Activated T-cell treated with anti-CD3 and anti-CD28 coated beads, Interleukin-2, amount 50 U/mL, for 48 hours (primary cell): Measurements from ENCODE around the gene HSPA1B.
A peak's percentile ranks its signal among the peaks of the same experiment; 100 is the strongest.
"Not testable (repeated sequence)": the region's sequence is repeated elsewhere in the genome, so short reads cannot be mapped to it uniquely, and the experiment has no call there.

Experiments
- DNase-seq, 2 experiments: peaks; one replicate each; pipeline ENCODE4 v3.0.0-alpha.2; 2020

HSPA1B gene

DNA sequence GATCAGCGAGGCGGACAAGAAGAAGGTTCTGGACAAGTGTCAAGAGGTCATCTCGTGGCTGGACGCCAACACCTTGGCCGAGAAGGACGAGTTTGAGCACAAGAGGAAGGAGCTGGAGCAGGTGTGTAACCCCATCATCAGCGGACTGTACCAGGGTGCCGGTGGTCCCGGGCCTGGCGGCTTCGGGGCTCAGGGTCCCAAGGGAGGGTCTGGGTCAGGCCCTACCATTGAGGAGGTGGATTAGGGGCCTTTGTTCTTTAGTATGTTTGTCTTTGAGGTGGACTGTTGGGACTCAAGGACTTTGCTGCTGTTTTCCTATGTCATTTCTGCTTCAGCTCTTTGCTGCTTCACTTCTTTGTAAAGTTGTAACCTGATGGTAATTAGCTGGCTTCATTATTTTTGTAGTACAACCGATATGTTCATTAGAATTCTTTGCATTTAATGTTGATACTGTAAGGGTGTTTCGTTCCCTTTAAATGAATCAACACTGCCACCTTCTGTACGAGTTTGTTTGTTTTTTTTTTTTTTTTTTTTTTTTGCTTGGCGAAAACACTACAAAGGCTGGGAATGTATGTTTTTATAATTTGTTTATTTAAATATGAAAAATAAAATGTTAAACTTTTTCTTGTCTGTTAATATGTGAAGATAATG is 2.2 kb downstream of the HSPA1B start:
- DNase-seq = peak in 1 of 2 experiments; percentile 34

DNA sequence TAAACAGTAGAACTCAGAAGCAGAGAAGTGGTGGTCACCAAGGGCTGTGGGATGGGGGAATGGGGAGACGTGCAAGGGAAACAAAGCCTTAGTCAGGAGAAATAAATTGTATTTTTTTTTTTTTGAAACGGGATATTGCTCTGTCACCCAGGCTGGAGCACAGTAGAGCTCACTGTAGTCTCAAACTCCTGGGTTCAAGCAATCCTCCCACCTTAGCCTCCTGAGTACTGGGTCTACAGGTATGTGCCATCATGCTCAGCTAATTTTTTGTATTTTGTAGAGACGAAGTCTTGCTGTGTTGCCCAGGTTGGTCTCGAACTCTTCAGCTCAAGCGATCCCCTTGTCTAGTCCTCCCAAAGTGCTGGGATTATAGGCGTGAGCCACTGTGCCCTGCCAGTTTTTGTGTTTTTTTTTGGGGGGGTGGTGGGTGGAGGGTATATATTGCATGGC is 3.4 kb downstream of the HSPA1B start:
- no peak for DNase-seq

DNA sequence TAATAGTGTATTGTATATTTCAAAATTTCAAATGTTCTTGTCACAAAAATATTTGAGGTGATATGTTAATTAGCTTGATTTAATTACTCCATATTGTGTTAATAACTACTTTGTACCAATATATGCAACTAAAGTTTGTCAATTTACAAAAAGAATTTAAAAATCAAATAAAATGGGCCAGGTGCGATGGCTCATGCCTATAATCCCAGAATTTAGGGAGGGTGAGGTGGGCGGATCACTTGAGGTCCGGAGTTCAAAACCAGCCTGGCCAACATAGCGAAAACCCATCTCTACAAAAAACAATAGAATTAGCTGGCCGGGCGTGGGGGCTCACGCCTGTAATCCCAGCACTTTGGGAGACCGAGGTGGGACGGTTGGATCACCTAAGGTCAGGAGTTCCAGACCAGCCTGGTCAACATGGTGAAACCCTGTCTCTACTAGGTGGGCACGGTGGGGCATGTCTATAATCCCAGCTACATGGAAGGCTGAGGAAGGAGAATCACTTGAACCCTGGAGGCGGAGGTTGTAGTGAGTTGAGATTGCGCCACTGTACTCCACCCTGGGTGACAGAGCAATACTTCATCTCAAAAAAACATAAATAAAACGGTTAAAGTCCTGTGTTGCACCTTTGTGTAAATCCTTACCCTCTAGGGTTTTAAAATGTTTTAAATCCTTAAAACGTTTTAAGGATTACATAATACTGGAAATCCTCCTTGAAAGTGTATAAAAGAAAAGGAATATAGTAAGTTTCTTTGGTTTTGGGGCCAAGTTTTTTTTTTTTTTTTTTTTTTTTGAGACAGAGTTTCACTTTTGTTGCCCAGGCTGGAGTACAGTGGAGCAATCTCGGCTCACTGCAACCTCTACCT is 4.0 kb downstream of the HSPA1B start:
- no peak for DNase-seq

DNA sequence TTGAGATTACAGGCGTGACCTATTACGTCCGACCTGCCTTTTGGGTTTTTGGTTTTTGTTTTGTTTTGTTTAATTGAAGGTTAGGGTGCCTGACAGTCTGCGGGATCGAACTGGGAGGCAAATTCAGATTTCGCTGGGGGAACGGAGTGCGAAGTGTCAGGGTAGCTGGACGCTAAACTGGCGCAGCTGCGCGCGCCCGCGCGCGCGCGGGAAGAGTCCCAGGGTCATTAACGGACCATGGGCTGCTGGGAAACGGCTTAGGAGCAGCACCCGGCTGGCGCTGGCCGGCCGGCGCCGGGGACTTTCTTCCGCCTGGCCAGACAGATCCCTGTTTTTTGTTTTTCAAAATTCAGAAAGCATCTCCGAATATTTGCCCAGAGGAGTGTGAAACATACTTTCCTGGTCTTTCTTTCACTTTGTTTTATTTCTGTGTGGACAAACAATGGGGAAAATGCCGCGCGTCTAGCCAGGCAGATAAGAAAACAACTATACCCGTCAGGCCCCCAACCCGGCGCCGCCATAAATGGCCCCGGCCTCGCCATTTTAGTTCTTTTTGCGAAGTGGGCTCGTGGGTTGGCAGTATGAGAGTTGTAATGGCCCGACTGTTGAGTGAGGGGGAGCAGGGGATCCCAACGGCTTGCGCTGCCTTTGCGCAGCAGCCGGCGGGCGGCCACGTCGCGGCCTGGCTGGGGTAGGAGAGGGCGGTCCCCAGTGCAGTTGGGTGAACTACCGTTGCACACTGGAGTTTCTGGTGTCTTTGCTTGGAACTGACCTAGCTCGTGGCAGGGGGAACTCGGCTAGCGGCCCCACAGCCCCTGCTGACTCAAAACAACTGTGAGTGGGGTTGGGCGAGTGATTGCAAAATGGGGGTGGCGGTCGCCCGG is 7.1 kb downstream of the HSPA1B start:
- peak; percentile 89 to 90 for DNase-seq

DNA sequence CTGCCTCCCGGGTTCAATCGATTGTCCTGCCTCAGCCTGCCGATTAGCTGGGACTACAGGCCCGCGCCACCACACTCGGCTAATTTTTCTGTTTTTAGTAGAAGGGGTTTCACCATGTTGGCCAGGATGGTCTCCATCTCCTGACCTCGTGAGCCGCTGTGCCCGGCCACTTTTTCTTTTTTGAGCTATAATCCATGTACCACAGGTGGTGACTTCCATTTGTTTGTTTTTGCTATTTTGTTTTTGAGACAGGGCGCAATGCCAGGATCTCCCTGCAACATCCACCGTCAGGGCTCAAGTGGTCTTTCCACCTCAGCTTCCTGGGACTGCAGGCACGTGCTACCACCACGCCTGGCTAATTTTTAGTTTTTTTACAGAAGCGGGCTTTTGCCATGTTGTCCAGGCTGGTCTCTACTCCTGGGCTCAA is 8.5 kb downstream of the HSPA1B start:
- peak; percentile 26 to 31 for DNase-seq

DNA sequence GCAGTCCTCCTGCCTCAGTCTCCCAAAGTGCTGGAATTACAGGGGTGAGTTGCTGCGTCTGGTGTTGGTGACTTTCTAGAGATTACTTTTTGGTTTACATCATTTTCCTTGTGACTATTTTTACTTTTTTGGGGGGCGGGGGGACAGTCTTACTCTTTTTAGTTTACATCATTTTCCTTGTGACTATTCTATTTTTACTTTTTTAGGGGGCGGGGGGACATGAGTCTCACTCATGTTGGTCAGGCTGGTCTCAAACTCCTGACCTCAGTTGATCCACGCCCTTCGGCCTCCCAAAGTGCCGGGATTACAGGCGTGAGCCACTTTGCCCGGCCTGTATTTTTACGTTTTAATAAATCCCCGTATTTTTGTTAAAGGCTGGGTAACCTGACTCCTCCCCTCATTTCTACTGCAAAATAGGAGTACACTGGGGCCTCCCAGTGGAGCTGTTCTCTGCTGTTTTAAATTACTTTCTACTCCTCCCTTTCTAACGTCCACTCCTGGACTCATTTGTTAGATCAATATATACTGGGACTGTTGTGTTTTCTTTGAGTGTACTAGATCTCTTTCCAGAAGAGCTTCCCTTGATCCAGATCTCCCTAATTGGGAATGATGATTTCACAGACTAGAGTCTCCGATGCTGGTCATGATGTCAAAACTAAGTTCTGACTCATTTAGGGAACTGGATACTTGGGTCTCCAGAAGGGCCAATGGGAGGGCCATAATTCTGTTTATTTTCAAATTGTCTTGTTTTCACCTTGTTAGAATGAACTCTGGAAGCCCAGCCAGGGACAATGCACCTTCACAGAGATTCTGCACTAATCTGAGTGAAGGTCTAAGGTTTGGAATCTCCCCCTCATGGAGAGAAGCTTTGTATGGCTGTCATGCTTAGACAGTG is 9.2 kb downstream of the HSPA1B start:
- DNase-seq = no peak

DNA sequence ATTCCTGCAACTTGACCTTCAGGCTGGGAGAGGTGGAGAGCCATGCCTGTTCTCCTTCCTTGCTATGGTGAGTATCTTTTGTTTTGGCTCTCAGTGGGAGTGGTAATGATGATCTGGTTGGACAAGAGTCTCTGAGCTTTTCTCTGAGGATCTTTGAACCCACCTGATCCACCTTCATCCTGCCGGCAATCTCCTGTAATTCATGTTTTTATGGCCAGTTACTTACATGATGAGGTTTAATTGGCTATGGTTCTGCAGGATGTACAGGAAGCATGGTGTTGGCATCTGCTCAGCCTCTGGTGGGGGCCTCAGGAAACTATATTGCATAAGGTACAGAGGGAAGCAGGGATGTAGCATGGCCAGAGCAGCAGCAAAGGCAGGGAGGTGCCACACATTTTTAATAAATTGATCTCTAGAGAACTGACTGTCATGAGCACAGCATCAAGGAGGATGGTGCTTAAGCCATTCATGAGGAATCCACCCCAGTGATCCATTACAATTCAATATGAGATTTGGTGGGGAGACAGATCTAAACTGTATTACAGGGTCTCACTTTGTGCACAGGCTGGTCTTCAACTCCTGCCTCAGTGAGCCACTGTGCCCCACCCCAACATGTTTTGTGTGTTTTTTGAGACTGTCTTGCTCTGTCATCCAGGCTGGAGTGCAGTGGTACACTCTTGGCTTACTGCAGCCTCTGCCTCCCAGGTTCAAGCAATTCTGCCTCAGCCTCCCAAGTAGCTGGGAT is 10.0 kb downstream of the HSPA1B start:
- DNase-seq = peak in 1 of 2 experiments; percentile 34

DNA sequence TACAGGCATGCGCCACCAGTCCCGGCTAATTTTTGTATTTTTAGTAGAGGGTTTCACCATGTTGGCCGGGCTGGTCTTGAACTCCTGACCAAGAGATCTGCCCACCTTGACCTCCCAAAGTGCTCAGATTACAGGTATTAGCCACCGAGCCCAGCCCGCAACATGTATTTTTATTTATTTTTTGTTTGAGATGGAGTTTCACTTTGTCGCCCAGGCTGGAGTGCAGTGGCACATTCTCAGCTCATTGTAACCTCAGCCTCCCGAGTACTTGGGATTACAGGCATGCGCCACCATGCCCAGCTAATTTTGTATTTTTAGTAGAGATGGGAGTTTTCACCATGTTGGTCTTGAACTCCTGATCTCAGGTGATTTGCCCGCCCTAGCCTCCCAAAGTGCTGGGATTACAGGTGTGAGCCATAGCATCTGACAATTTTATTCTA is 10.6 kb downstream of the HSPA1B start:
- DNase-seq = not testable (repeated sequence)

DNA sequence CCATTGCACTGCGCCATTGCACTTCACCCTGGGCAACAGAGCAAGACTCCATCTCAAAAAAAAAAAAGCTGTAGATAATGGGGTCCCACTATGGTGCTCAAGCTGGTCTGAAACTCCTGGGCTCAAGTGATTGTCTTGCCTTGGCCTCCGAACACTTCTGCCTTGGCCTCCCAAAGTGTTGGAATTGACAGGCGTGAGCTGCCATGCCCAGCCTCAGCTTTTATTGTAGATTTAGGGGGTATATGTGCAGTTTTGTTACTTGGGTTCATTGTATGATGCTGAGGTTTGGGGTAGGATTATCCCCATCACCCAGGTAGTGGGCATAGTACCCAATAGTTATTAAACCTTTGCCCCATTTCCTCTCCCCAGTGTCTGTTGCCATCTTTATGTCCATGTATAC is 11.4 kb downstream of the HSPA1B start:
- DNase-seq = no peak

DNA sequence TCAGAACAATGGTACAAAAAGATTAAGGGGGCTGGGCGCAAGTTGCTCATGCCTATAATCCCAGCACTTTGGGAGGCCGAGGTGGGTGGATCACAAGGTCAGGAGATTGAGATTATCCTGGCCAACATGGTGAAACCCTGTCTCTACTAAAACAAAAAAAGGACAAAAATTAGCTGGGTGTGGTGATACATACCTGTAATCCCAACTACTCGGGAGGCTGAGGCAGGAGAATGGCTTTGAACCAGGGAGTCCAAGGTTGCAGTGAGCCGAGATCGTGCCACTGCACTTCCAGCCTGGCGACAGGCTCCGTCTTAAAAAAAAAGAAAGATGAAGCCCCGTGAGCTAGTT is 12.2 kb downstream of the HSPA1B start:
- not testable (repeated sequence) for DNase-seq

DNA sequence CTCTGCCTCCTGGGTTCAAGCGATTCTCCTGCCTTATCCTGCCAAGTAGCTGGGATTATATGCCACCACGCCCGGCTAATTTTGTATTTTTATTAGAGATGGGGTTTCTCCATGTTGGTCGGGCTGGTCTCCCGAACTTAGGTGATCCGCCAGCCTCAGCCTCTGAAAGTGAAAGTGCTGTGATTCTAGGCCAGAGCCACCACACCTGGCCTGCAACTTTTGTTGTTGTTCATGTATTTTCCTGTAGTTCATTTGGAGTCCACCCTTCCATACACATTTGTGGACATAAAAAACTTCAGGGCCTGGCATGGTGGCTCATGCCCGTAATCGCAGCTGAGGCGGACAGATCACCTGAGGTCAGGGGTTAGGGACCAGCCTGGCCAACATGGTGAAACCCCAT is 14.5 kb downstream of the HSPA1B start:
- peak in 1 of 2 experiments; percentile 42 for DNase-seq

DNA sequence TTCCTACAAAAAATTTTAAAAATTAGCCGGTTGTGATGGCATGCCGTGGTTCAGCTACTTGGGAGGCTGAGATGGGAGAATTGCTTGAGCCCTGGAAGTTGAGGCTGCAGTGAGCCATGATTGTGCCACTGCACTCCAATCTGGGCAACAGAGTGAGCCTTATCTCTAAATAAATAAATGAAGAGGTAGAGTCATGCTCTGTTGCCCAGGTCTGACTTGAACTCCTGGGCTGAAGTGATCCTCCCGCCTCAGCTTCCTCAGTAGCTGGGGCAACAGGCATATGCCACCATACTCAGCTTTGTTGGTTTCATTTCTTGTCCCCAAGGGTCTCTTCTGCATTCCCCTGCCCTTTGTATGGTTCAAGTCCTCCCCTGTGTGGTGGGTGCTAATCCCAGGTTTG is 17.0 kb downstream of the HSPA1B start:
- DNase-seq = no peak

DNA sequence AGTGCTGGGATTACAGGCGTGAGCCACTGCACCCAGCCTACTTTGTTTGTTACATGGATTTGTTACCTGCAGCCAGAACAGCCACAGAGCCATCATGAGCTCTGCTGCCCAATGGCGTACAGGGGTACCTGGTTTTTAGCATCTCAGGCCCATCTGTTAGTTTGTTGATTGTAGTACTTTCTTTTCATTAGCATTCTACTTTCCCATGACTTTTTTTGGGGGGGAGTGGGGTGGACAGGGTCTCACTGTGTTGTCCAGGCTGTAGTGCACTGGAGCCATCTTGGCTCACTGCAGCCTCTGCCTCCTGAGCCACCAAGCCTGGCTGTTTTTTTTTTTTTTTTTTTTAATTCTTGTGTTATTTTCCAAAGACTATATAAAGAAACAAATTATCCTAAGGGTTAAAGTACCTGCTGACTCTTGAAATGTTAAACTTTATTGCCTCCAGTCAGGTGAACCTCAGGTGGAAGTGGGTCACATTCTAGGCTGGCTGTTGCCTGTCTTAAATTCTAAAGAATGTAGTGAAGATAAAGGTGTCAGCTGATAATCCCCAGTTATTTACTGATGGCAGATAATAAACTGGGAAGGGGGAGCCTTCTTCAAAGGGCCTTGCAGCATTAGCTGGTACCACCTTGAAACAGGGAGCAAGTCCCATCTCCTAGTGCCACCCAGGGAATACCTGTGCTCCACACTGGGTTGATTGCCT is 19.9 kb downstream of the HSPA1B start:
- DNase-seq = no peak

DNA sequence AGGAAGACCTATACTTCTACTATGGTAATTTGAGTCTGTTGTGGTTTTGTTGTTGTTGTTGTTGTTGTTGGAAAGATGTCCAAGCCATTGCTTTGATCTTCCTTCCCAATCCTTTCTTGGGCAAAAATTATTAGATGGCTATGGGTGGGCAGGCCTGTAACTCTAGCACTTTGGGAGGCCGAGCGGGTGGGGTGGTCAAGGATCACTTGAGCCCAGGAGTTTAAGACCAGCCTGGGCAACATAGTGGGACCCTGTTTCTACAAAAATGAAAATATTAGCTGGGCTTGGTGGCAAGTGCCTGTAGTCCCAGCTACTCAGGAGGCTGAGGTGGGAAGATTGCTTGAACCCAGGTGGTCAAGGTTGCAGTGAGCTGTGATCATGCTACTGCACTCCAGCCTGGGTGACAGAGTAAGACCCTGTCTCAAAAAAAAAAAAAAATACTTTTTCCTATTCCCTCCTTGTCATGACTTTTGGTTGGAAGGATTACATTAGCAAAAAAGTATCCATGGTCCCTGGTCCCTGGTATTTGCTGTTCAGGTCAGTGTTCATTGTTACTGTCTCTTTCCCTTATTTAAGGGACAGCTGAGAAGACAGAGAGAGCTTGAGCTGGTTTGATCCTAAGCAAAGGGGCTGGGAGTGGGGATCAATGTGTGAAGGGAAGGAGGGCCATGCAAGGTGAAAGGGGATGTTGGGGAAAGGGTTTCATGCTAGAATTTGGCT is 23.4 kb downstream of the HSPA1B start:
- DNase-seq = no peak

DNA sequence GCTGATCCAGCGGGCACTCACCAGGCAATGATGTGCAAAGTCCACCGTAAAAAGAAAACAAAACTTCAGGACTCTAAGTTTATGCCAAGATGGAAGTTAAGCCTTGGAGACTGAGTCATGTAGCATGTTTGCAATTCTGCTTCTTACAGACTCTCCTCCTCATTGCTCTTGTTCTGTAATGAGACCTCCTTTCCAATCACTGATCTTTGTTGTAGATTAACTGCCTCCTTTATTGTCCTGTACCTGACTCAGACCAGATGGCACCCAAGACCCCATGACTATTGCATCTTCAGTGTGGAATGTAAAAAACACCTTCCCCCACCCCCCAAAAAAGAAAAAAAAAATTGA is 23.9 kb downstream of the HSPA1B start:
- DNase-seq = no peak

DNA sequence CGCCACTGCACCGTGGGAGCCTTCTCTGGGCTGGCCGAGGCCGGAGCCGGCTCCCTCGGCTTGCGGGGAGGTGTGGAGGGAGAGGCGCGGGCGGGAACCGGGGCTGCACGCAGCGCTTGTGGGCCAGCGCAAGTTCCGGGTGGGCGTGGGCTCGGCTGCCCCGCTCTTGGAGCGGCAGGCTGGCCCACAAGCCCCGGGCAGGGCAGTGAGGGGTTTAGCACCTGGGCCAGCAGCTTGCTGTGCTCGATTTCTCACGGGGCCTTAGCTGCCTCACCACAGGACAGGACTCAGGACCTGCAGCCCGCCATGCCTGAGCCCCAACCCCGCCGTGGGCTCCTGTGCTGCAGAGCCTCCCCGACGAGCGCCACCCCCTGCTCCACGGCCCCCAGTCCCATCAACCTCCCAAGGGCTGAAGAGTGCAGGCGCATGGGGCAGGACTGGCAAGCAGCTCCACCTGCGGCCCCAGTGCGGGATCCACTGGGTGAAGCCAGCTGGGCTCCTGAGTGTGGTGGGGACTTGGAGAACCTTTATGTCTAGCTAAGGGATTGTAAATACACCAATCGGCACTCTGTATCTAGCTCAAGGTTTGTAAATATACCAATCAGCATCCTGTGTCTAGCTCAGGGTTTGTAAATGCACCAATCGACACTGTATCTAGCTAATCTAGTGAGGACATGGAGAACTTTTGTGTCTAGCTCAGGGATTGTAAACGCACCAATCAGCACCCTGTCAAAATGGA is 24.6 kb downstream of the HSPA1B start:
- not testable (repeated sequence) for DNase-seq

DNA sequence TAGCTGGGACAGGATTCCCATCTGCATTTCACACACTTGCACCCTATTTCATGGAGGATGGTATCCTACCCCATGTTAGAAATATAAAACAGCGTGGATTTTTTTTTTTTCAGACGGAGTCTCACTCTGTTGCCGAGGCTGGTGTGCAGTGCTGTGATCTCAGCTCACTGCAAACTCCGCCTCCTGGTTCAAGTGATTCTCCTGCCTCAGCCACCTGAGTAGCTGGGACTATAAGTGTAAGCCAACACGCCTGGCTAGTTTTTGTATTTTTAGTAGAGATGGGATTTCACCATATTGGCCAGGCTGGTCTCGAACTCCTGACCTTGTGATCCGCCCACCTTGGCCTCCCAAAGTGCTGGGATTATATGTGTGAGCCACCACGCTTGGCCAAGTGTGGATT is 30.2 kb downstream of the HSPA1B start:
- not testable (repeated sequence) for DNase-seq

DNA sequence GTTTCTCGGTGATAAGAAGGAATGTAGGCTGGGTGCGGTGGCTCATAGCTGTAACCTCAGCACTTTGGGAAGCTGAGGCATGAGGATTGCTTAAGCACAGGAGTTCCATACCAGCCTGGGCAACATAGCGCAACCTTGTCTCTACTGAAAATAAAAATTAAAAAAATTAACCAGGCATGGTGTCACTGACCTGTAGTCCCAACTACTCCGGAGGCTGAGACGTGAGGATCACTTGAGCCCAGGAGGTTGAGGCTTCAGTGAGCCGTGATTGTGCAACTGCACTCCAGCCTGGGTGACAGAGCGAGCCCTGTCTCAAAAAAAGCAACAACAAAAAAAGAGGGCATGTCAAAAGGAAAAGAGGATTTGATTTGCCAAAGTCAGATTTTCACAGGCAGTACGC is 31.2 kb downstream of the HSPA1B start:
- DNase-seq = no peak

DNA sequence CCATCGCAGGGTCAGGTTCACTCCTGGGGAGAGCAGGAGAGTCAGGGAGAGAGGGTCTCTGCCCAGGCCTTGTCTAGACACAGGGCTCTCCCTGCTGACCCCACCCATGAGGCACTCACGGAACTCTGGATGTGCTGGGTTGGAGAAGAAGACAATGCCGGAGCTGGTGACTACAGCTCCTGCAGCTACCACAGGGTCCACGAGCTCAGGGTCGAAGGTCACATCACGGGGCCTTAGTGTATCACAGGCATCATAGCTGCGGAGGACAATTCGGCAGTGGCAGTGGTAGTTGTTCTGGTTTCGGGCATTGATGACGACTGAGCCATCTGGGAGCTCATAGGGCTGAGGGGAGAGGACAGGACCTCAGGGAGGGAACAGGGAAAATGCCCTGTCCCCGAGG is 32.4 kb downstream of the HSPA1B start:
- no peak for DNase-seq
